Measurements from ENCODE around the gene SLC37A1.
A peak's percentile ranks its signal among the peaks of the same experiment; 100 is the strongest.

Gene SLC37A1

DNA sequence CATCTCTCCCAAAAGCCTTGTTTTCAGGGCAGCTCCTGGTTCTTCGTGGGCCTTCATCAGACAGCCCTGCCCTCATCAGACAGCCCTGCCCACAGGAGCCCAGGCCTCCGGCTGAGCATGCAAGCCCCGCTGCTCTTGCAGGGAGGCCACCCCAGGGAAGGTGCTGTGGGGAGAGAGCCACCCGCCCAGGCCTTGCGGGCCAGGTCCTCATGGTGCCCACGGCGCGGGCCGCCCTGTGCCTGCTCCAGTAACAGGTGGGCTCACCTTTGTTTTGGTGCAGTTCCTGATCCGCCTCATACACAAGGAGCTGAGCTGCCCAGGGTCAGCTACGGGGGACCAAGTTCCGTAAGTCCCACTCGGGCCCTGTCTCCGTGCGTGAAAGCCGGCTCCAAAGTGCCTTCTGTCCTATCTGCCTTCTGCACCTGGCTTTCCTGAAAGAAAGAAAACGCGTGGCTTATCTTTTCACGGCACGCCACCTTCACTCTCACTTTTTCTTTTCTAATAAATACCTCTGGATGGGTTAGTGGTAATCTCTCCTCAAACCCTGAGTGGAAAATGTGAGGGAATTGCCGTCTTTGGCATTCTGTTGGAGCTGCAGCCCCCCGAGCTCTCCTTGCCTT lies 65.9 kb downstream of the SLC37A1 start:
- no peak for DNase-seq (ENCODE audit: low spot score)

DNA sequence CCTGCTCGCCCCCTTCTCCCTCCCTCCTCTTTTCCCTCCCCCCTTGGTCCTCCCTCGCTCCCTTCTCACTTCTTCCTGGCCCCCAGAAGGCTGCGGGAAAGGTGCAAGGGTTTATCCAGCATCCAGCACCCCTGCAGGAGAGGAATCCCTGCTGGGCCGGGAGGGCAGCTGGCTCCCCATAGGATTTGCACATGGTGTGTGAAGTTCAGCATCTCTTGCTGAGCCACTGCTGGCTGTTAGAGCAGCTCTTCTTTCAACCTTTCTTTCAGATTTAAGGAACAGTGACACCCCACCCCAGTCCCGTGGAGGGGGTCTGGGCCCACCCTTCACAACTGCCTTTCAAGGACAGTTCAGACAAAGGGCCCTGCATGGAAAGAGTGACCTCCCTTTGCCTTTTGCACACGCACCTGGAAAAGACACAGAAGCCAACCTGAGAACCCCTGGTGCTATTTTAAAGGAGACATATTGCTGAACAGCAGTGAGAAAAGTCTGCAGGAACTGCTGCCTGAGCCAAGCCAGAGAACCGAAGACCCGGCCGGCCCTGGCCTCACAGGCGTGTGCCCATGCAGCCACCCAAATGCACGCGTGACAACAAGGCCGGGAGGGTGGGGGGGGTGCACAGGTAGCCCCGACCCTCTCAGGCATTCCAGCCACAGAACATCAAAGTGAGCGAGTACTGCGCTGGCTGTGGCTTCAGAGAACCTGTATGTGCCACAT lies 66.6 kb downstream of the SLC37A1 start:
- no peak for DNase-seq (ENCODE audit: low spot score)

DNA sequence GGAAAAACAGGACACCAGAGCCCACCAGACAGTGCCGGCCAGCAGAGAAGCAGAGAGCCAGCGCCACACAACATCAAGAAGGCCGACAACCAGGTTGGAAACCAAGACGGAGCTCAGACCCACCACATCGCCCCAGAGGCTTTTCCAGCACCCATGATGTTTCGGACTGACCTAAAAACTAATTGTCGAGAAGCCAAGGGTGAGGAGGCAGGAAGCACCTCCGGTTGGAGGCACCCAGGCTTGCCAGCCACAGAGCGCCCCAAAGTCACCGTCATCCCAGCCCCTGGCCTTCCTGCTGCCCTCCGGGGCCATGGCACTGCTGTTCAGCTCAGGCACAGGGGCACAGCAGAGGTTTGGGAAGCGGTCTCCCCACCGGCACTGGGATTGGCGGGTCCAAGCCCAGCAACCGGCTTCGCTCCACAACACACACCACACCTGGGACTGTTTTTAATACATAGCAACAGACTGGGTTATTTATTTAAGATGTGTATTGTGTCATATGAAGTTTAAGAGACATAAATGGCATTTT lies 67.2 kb downstream of the SLC37A1 start:
- no peak for DNase-seq (ENCODE audit: low spot score)

DNA sequence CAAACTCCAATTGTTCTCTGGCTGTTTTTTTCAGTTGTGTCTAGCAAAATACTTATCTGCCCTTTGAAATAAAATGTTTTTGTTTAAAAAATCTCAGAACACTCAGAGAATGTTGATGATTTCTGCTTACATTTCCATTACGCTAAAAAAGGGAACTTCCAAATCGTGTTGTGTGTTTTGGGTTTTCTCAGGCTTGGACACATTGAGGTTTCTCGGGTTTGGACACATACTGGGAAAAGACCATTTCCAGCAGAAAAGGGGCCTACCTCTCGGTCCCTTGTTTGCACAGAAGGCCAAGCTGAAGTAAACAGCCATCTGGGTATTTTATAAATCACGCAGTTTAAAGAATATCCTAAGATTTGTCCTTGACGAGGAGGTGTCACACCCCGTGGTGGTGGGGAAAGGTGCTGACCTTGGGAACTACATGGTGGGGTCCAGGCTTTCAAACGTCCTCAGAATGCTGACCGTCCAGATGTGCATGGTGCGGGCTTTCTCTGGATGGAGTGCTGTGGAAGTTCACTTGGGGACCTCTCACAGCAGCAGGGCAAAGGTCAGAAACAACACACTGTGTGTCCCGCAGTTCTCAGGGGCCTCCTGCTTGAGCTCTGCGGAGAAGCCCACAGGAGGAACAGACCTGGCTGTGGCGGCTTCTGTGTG lies 67.8 kb downstream of the SLC37A1 start:
- no peak for DNase-seq (ENCODE audit: low spot score)

DNA sequence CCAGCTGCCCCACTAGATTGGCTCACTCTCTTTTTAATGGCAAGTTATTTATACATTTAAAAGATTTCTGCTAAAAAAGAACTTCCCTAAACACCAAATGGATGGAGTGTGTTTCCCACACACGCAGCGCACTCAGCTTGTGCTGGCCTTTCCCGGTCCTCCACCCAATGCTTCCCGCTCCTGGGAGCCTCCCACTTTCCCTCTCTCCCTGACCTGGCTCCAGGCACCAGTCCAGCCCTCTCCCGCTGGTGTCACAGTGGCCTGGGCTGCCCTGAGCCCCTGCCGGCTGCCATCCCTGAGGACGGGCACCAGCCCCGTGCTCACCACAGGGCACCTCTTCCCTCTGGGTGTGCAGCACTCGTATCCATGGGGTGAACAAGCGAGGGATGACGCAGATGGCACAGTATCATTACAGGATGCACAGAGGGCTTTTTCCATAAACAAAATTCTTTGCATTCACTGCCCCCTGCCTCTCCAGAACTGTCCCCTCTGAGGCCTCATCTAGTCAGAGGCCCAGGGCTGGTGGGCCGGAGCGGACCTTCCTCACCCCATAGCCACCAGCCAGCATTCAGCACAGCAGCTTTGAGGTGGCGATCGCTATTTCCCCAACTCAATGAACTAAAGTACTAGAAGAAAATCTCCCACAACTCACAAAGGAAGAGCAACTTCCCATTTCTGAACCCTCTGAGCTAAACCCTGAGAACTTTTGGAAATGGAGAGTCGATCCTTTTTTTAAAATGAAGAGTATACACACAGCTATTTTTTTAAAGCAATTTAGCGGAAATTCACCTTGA lies 68.5 kb downstream of the SLC37A1 start:
- no peak for DNase-seq (ENCODE audit: low spot score)

DNA sequence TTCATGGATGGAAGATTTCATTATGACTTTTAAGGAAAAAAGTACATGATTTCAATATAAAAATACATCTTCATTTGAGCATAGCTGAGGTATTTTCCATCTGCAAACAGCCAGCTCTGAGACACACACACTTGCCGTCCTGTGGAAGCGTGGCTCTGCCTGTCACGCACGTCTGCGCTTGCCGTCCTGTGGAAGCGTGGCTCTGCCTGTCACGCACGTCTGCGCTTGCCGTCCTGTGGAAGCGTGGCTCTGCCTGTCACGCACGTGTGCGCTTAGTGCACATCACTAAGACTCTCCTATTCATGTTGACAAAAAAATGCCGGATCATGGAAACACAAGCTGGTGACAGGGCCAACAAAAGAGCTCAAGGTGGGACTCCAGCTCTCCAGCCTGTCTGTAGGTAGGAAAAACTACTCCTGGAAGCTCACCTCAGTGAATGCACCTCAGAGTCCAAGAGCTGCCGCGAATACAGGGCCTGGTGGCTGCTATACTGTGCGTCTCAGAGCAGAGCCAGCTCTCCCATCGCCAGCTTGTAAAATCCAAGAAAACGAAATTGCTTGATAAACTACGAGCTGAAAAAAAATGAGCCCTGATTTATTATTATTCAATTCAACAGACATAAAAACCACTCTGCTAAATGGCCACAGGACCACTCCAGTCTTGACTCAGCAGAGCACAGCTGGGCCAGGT lies 69.3 kb downstream of the SLC37A1 start:
- no peak for DNase-seq (ENCODE audit: low spot score)

DNA sequence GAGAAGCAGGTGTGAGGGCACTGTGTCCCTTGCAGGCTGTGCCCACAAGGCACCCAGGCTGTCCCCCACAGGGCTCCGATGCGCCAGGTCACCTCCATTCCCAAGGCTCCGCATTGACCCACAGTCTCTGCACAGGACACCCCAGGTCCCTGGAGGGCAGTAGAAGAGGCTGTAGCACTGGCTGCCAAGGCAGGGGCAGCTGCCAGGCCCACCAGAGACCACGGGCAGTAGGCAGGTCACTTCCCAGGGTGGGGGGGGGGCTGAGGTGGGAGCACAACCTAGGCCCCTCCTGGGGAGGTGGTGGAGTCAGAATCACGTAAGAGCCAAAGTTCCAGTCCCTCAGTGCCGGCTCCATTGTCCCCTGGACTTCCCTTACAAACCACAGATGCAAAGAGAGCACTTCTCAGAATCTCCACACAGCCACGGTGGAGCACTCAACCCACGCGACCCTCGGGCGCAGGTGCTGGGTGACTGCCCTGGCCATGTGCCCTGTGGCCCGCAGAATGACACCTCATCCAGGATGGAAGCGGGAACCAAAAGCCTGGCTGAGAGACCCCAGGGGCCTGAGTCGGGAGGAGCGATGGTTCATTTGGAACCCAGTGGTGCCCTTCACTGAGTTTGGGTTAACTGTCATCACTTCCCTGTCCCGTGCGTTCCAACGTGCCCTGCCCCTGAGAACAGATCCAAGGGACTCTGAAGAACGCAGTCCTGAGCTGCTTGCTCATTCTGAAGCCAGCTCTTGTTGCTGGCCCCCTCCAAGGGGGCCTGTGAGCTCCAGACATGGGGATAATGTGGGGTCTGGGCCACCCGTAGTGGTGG lies 70.0 kb downstream of the SLC37A1 start:
- no peak for DNase-seq (ENCODE audit: low spot score)

DNA sequence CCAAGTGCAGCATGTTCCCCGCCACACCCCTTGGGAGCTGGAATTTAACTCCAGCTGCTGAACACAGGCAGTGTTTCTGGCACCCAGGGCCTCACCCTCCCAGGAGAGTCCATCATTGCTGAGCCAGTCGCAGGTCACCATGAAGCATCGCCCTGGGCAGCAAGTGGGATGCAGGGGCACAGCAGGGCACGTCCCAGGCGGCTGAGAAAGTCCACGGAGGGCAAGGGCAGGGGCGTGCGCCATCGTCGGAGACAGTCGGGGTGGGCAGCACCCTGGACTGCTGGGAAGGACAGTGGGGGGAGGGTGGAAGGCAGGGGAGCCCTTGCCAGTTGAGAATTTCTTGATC lies 70.6 kb downstream of the SLC37A1 start:
- DNase-seq (ENCODE audit: low spot score): no peak

DNA sequence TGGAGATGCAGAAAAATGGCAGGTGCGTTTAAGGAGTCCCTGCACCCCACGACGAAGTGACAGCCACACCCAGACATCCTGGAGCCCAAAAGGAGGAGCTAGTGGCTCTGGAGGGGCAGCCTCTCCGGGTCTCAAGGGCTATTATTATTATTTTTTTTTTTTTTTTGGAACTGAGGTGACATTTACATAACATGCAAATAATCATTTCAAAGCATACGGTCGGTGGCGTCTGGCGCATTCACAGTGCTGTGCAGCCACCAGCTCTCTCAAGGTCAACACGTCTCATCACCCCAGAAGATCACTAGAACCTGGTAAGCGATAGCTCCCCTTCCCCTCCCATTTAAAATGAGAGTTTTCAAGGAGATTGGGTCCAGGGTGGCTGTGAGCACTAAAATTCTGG lies 72.2 kb downstream of the SLC37A1 start:
- no peak for DNase-seq (ENCODE audit: low spot score)

DNA sequence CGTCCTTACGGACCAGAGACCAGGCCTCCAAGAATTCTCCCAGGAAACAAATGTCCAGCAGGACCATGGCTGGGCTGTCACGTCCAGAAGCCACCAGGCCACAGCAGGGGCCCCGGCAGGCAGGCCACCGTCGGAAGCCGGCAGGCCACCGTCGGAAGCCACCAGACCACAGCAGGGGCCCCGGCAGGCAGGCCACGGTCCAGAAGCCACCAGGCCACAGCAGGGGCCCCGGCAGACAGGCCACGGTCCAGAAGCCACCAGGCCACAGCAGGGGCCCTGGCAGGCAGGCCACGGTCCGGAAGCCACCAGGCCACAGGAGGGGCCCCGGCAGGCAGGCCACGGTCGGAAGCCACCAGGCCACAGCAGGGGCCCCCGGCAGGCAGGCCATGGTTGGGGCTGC lies 72.8 kb downstream of the SLC37A1 start:
- no peak for DNase-seq (ENCODE audit: low spot score)

DNA sequence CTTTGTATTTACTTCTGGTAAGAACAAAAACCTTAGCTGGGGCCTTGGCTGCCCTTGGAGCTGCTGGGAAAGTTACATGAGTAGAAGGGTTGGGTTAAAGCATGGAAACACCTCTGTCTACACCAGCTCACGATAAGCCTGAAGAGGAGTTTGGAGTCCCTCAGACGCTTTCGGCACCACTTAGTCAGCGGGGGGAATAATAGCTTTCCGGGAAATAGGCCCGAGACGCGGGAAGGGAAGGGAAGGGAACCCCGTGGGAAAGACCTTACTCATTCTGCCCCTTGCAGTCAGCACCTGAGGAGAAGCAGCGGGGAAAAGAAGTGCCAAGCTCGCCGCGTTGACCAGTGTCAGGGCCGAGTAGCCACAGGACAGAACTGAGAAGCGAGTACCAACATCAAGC lies 73.4 kb downstream of the SLC37A1 start:
- DNase-seq (ENCODE audit: low spot score): peak; percentile 41

DNA sequence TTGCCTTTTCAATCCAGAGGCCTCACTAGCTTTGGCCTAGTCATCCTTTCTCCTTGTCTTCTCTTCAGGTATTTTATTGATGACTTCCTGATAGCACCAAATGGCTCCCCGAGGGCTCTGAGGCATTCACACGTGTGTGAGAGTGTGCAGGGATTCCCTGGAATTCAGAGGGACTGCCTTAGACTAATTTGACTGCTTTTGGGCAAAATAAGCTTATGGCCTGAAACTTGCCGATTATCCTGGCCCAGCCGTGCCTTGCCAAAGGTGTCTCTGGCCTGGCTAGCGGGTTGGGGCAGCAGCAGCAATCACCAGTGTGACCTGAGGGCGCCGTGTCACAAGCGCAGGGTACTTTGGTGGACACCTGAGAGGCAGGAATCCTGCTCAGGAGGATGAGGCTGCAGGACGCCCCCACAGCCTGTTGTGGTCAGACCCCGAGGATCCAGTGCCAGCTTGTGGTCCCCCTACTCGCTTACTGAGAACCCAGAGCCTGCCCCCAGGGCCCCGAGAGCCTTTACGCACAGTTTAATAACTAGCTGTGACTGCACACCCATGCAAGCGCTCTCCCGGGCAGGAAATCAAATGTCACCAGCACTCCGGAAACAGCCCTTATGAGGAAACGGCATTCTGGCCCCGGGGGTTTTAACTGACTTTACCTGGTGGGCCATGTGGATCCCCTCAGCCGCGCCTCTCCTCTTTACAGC lies 76.9 kb downstream of the SLC37A1 start:
- DNase-seq (ENCODE audit: low spot score): no peak

DNA sequence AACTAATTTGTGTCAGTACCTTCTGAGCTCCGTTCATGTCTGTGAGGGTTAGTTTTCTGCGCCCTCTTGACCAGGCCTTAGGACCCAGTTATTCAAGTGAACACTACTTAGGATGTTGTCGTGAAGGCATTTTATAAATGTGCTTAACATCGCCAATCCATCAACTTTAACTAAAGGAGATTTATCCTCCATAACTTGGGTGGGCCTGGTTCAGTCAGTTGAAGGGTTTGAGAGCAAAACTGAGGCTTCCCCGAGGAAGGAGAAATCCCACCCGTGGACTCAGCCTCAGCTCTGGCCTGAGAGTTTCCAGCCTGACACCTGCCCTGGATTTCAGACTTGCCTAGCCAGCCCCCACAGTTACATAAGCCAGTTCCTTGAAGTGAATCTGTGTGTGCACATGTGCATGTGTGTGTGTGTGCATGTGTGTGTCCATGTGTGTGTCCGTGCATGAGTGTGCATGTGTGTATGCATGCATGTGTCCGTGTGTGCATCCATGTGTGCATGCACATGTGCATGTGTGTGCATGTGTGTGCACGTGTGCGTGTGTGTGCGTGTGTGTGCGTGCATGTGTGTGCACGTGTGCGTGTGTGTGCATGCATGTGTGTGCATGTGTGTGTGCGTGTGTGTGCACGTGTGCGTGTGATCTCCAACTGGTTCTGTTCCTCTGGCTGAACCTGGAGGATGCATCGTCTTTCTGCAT lies 77.7 kb downstream of the SLC37A1 start:
- DNase-seq (ENCODE audit: low spot score): no peak

DNA sequence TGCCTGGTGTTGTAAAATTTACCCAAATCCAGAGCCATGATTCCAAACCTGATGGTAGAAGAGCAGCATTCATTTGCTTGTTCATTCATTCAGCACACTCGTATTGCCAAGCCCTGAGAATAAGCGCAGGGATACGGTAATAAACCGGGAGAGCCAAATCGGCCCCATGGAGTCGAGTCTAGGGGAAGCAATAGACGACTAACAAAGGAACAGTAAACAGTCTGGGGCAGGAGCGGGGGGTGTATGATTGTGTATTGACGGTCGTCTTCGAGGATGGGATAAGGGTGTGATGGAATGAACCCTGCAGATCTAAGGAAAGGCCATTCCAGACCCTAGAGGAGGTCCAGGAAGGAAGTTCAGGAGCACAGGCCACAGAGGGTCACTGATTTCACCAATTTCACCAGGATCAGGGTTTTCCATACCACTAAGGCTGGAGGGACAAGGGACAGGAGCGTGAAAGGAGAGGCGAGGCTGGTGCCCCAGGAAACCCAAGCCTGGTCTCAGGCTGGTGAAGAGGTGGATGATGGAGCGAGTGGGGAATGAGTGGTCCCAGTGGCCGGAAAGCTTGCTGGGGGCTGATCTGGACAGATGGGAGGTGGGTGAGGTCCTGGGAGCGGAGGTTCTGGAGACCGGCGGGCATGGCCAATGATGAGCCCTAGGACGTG lies 78.6 kb downstream of the SLC37A1 start:
- no peak for DNase-seq (ENCODE audit: low spot score)

DNA sequence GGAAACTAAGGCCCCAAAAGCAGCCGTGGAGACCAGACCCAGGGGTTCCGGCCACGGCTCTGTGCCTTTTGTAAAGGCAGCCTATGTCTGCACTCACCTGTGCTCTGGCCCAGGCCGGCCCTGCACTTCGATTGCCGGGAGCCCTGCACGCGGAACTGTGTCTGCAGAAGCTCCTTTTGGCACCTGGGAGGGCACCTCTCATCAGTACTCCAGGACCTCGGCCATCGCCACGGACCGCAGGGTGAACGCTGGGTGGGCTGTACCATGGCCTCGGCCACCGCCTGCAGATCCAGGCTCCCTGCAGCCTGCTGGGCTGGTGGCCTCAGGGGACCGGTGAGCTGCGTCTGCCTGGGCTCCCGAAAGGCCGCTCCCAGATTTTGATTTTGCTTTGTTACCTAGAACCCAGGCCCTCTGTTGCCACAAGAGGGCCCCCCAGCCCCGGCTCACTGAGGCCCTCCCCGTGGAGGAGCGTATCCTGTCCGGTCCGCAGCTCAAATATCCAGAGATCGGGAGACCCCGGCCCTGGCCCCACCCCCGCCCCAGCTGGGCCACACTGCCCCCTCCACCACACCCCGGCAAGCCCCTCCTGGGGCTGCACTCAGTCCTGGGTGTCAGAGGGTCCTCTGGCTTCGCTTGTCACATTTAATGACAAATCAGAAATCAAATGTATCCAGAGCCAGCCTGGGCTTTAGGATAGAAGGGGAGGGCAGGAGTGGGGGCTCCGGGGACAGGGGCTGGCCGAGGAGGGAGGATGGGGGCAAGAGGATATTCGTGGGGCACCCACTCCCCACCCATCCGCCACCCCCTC lies 79.6 kb downstream of the SLC37A1 start:
- DNase-seq (ENCODE audit: low spot score): peak; percentile 85

DNA sequence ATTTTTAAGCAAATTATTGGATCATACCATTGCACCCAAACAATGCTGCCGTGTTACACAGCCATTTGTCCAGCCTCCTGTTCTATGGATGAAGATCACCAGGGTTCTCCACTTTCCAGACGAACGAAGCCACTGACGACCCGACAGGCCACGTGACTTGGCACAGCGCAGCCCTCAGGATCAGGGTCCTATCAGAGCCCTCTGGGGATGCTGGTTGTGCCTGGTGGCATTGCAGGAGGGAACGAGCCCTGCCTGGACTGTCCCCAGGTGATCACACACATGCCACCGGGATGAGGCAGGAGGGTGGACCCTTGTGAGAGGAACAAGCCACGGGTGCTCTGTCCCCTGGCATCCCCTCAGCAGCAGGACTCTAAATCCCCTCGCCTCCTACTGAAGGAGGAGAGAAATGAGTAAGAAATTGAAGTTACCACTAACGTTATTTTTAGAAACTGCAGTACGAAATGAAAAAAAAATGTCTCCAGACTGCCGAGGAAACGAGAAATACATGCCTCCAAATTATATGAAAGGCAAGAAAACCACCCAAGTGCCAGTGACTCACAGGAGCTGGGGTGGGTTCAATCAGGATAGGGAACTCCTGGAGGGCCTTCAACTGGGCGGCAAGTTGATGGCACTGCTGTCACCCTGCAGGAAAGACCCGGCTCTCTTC lies 81.1 kb downstream of the SLC37A1 start:
- no peak for DNase-seq (ENCODE audit: low spot score)

DNA sequence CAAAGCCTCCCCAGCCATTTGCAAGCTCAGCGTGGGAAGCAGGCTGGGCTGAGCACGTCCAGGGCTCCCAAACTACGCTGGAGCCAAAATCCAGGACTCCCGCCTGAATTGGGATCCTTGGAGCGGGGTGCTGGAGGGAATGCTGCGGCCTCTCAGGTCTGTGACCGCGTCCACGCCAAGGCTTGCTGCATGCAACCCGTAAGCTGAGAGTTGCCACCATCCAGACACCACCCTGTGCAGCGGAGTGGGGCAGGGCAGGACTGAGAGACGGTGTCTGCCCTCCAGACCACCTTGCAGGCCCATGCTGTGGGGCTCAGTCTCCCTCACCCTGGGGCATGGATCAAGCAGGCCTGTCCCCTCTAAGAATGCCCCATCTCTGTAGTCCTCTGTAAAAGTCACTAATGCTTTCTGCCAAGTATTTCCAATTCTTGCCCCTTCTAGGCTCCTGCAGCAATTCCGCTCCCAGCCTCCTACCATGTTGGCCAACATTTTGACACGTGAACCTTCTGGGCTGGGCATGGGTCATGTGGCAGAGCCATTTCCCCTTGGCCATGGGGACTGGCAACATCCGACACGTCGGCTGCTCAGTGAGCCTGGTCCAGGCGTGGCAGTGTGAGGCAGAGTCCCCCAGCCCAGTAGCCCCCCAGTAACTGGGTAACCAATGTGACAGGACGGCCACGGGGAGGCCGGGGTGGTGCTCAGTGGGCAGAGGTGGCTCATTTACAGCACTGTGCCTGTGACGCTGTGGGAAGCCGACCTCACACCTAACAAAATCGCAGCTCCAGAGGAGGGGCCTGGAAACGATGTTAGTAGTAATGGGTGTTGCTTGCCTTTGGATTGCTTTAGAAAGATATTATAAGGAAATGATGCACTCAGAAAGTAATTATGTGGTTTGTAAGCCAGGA lies 81.9 kb downstream of the SLC37A1 start:
- DNase-seq (ENCODE audit: low spot score): no peak
